Spinal cord (tissue), 10 donors: ENCODE data around the gene TMPRSS11E. TPM values are rescaled to one million over a fixed set of nuclear protein-coding genes. Genes with fewer than 3 reads are reported as not detected.
"Not testable (repeated sequence)": the region's sequence is repeated elsewhere in the genome, so short reads cannot be mapped to it uniquely, and the experiment has no call there.

ENCODE experiments used
- DNase-seq, 6 donors: peaks; one replicate each; pipeline versions ENCODE4 v3.0.0 to v3.0.0-alpha.2; 2013 to 2015; ENCODE audit warnings: low spot score in 6 of 6, low read depth in 4 of 6
- H3K27ac ChIP-seq: one replicate; pipeline ENCODE4 v1.5.1; 2013; ENCODE audit warnings: low read depth, low read length, control low read depth
- H3K27me3 ChIP-seq: one replicate; pipeline ENCODE4 v1.6.1; 2013; ENCODE audit warnings: low read length; ENCODE audit not compliant: control insufficient read depth, insufficient read depth
- H3K36me3 ChIP-seq: one replicate; pipeline ENCODE4 v1.6.1; 2013; ENCODE audit warnings: low read length; ENCODE audit not compliant: control insufficient read depth, insufficient read depth
- H3K4me1 ChIP-seq: one replicate; pipeline ENCODE4 v1.6.1; 2013; ENCODE audit warnings: low read length; ENCODE audit not compliant: control insufficient read depth, insufficient read depth
- H3K4me3 ChIP-seq: one replicate; pipeline ENCODE4 v1.5.1; 2013; ENCODE audit warnings: low read depth, low read length, control low read depth
- H3K9me3 ChIP-seq: one replicate; pipeline ENCODE4 v1.6.1; 2013; ENCODE audit warnings: low read length; ENCODE audit not compliant: control insufficient read depth, insufficient read depth
- WGBS: methylation state at CpG from one replicate; pipeline ENCODE4 v1.1.5; 2013; ENCODE audit warnings: missing lambda C conversion rate; ENCODE audit not compliant: insufficient coverage; 5-methylcytosine and 5-hydroxymethylcytosine counted together
- polyA plus RNA-seq, 2 donors: library from polyadenylated mRNA; unstranded; fragments of 120-200 nt; gene quantifications; one replicate each; pipeline ENCODE4 v1.2.1, GENCODE V29; 2013; ENCODE audit not compliant: insufficient read length in 2 of 2
- total RNA-seq, 2 donors: library from RNA; depleted of rRNA in 1 of 2; stranded (reverse); fragments of 120-200 nt in 1 of 2; fragments of >200 nt in 1 of 2; gene quantifications; one replicate each; pipeline versions ENCODE4 v1.2.3 to v1.2.4, GENCODE V29; 2013 to 2014
- donor health status: healthy.

TMPRSS11E gene
- total and polyA plus RNA-seq, 4 donors = not detected

DNA sequence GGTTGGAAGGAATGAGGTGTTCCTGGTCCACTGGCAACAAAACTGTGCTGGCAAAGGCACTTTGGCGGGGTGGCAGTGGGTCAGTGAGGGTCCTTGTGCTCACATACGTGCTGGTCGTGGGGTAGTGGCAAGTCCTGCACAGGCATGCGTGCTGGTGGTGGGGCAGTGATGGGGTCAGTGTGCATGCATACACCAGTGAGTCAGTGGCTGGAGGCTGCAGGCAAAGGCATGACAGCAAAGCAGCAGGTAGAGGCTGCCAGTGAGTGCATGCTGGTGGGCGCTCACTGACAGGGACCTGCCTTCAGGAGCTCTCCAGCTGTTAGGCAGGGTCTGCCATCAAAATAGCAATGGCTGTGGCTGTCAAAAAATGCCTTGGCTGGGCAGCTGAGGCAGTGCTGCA is 42.1 kb downstream of the TMPRSS11E start:
- H3K27me3 ChIP-seq = no peaks in the 10 kb centered on the region
- no peaks in the 10 kb centered on the region for H3K36me3 ChIP-seq
- no peak for DNase-seq
- no peak overlapping the region for H3K27ac ChIP-seq
- 96% methylated on average over 4 of the region's 5 CpGs for WGBS
- no peaks in the 10 kb centered on the region for H3K9me3 ChIP-seq
- no peaks in the 10 kb centered on the region for H3K4me1 ChIP-seq
- no peak overlapping the region for H3K4me3 ChIP-seq

DNA sequence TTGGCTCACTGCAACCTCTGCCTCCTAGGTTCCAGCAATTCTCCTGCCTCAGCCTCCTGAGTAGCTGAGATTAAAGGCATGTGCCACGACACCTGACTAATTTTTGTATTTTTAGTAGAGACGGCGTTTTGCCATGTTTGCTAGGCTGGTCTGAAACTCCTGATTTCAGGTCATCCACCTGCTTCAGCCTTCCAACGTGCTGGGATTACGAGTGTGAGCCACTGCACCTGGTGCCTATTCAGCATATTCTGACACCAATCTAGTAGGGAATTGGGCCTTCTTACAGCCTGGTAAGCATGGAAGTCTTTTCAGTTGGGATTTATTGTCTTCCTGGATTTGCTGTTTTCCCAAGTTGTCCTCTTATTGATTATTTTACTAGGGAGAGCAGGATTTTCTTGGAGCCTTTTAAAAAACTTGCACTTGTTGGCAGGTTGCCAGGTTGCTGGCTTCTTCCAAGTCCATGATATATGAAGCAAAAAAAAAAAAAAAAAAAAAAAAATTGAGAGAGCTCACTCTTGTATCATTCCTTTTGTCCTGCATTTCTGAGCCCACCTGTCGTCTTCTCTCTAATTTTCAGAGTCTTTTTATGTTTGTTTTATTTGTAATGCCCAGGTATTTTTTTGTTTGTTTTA is 43.7 kb downstream of the TMPRSS11E start:
- Histone ChIP-seq H3K27me3 (no peaks in the 10 kb centered on the region), H3K4me1 (no peaks in the 10 kb centered on the region), H3K9me3 (no peaks in the 10 kb centered on the region), H3K36me3 (no peaks in the 10 kb centered on the region), H3K4me3 (no peak overlapping the region), H3K27ac (no peak overlapping the region)
- DNase-seq = peak in 2 of 6 donors; percentile 22 to 51
- 95% methylated on average over 3 of the region's 6 CpGs for WGBS

DNA sequence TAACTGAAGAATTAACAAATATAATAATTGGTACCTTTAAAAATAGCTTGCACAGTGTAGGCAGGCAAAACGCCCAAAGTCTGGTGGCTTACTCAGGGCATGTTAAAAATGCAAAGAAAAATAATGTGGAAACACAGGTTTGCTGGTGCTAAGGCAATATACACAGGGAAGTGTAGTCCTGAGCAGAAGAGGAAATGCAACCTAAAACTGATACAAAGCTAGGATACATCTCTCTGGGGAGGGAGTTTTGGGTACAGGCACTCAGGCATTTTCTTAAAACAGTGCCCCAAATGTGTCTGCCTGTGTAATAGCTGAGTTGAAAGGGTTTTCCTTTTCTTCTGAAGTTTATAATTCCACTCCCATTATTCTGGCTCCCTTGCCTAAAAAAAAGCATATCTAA is 47.4 kb downstream of the TMPRSS11E start:
- H3K27me3 ChIP-seq = no peaks in the 10 kb centered on the region
- no peak overlapping the region for H3K4me3 ChIP-seq
- no peaks in the 10 kb centered on the region for H3K36me3 ChIP-seq
- H3K4me1 ChIP-seq = no peaks in the 10 kb centered on the region
- WGBS = 88% methylated on average over 1 of the region's 1 CpG
- no peak overlapping the region for H3K27ac ChIP-seq
- no peak for DNase-seq
- no peaks in the 10 kb centered on the region for H3K9me3 ChIP-seq

DNA sequence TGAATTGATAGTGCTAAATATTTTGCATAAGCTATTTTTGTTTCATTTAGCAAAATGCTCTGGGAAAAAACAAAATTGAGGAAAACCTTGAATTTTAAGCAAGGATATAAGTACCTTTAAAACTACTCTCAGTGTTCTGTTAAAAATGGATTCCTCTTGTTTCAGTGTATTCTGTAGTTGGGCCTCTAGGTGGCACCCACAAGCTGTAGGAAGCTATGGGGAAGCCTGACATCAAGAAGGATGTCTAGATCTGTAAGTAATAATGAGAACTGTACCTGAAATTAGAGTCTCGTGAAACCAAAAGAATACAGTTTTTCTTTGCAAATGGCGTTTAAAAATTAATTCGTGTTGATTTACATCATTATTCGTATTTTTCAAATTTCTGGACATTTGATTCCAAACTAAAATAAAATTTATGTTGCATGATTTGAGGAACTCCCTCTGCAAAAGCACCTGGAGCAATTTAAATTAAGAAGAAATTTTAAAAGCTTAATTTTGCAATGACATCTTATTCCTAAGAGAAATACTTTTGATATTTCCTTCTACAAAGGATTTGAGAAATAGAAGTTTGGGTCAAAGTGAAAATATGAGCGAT is 51.2 kb downstream of the TMPRSS11E start:
- peak in 5 of 6 donors; percentile 44 to 93 (median 66) for DNase-seq
- Histone ChIP-seq H3K9me3 (no peaks in the 10 kb centered on the region), H3K27ac (no peak overlapping the region), H3K27me3 (no peaks in the 10 kb centered on the region), H3K4me1 (no peaks in the 10 kb centered on the region), H3K36me3 (no peaks in the 10 kb centered on the region), H3K4me3 (no peak overlapping the region)
- no CpG with 5 or more reads among the region's 5 CpGs for WGBS

DNA sequence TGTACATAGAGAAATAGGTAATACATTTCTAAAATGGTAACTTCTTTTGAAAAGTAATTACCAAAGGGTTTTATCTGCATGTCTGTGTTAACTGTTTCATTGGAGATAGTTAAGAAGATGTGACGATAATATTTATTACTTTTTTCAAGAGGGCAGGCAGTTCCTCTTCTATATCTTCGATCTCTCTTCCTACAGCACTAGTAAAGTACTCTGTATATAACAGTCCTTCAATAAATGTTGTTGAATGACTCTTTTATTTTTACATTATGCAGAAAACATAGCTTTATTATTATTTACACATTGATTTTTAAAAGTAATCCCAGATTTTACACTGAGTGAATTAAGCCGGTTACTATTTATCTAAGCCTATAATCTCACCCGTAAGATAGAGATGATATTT is 51.8 kb downstream of the TMPRSS11E start:
- no peak overlapping the region for H3K4me3 ChIP-seq
- H3K27me3 ChIP-seq = no peaks in the 10 kb centered on the region
- whole genome bisulfite sequencing = no CpG with 5 or more reads among the region's 4 CpGs

DNA sequence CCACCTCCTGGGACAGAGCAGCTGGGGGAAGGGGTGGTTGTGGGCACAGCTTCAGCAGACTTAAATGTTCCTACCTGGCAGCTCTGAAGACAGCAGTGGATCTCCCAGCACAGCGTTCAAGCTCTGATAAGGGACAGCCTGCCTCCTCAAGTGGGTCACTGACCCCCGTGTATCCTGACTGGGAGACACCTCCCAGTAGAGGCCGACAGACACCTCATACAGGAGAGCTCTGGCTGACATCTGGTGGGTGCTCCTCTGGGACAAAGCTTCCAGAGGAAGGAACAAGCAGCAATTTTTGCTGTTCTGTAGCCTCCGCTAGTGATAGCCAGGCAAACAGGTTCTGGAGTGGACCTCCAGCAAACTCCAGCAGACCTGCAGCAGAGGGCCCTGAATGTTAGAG is 56.2 kb downstream of the TMPRSS11E start:
- not testable (repeated sequence) for DNase-seq, H3K4me1 ChIP-seq, H3K9me3 ChIP-seq, H3K27ac ChIP-seq, H3K36me3 ChIP-seq, H3K4me3 ChIP-seq, H3K27me3 ChIP-seq
- 84% methylated on average over 4 of the region's 4 CpGs for WGBS

More for the DNA sequence above, 51.8 kb downstream of the TMPRSS11E start:
- DNase-seq = no peak
- no peak overlapping the region for H3K27ac ChIP-seq
- H3K4me1 ChIP-seq = no peaks in the 10 kb centered on the region
- no peaks in the 10 kb centered on the region for H3K36me3 ChIP-seq
- no peaks in the 10 kb centered on the region for H3K9me3 ChIP-seq

DNA sequence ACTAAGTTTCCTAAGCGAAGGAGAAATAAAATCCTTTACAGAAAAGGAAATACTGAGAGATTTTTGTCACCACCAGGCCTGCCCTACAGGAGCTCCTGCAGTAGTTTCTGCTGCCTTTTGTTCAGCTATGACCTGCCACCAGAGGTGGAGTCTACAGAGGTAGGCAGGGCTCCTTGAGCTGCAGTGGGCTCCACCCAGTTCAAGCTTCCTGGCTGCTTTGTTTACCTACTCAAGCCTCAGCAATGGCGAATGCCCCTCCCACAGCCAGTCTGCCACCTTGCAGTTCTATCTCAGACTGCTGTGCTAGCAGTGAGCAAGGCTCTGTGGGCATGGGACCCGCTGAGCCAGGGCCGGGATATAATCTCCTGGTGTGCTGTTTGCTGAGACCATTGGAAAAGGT is 57.6 kb downstream of the TMPRSS11E start:
- H3K9me3 ChIP-seq, H3K27me3 ChIP-seq: not testable (repeated sequence)
- WGBS = 100% methylated on average over 2 of the region's 4 CpGs

DNA sequence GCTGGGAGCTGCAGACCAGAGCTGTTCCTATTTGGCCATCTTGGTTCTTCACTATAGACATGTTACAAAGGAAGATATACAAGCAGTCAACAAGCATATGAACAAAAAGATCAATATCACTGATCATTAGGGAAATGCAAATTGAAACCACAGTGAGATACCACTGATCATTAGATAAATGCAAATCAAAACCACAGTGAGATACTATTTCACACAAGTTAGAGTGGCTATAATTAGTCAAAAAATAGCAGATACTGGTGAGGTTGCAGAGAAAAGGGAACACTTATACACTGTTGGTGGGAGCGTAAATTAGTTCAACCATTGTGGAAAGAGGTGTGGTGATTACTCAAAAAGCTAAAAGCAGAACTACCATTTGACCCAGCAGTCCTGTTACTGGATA is 58.2 kb downstream of the TMPRSS11E start:
- WGBS = 100% methylated on average over 1 of the region's 1 CpG
- H3K4me3 ChIP-seq, H3K9me3 ChIP-seq, H3K36me3 ChIP-seq, DNase-seq, H3K4me1 ChIP-seq, H3K27ac ChIP-seq, H3K27me3 ChIP-seq: not testable (repeated sequence)

More for the DNA sequence above, 57.6 kb downstream of the TMPRSS11E start:
- not testable (repeated sequence) for H3K4me3 ChIP-seq, H3K36me3 ChIP-seq, H3K27ac ChIP-seq, DNase-seq, H3K4me1 ChIP-seq

DNA sequence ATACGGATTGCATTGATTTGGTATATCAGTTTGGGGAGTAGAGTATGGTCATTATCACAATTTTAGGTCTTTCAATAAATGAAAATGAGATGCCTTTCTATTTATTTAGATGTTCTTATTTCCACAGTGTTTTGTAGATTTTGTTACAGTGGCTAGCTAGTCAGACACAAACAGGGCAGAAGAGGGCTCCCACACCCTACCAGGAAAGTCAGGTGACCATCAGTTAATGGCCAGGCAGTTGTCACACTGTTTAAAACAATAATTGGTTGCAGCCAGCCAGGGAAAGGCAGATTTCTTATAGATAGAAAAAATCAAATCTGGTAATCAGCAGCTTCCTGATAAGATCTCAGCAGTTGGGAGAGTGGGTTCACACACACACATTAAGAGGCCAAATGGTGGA is 71.6 kb downstream of the TMPRSS11E start:
- H3K27me3 ChIP-seq = no peaks in the 10 kb centered on the region
- no CpG with 5 or more reads among the region's 1 CpG for WGBS
- no peak for DNase-seq
- no peak overlapping the region for H3K27ac ChIP-seq
- H3K36me3 ChIP-seq = no peaks in the 10 kb centered on the region
- no peaks in the 10 kb centered on the region for H3K4me1 ChIP-seq
- H3K9me3 ChIP-seq = no peaks in the 10 kb centered on the region
- no peak overlapping the region for H3K4me3 ChIP-seq

DNA sequence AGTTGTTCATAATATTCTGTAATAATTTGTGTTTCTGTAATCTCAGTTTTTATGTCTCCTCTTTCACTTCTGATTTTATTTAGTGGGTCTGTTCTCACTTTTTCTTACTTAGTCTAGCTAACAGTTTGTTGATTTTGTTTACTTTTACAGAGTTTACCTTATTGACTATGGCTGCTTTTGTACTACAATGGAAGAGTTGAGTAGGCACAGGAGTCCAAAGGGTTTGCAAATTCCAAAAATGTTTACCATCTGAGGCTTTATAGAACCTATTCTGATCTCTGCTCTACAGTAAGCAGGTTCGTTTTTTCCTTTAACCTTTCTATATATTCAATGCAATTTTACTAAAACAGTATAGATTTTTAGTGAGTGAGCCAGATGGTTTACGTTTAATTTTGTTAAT is 73.7 kb downstream of the TMPRSS11E start:
- no peaks in the 10 kb centered on the region for H3K27me3 ChIP-seq
- no peaks in the 10 kb centered on the region for H3K9me3 ChIP-seq

More for the DNA sequence above, 73.7 kb downstream of the TMPRSS11E start:
- H3K4me3 ChIP-seq = no peak overlapping the region
- no CpG with 5 or more reads among the region's 2 CpGs for WGBS
- H3K36me3 ChIP-seq = no peaks in the 10 kb centered on the region
- no peak for DNase-seq
- H3K27ac ChIP-seq = no peak overlapping the region
- H3K4me1 ChIP-seq = no peaks in the 10 kb centered on the region
